ENCODE measurements around the gene RBM7. TPM values are rescaled to one million over a fixed set of nuclear protein-coding genes. Genes with fewer than 3 reads are reported as not detected.

RBM7 gene
- total RNA-seq, result 10 to 100 TPM; 20.8 to 30.1 (median 23.7) TPM

GRCh38 chr11:114400216-114400914 lies at the start of gene RBM7, which contains the start of gene C11orf71:
TSS of gene RBM7 (plus strand) at chr11:114400666. CDS start at chr11:114400672, 6 bp downstream.
TSS of gene C11orf71 (minus strand) at chr11:114400511. CDS start at chr11:114400331, 180 bp downstream.
- peak within 1 kb of the TSS; percentile 90 to 99 (median 98) for H3K27ac ChIP-seq
- peak within 1 kb of the TSS; percentile 46 to 77 (median 59) for H3K4me3 ChIP-seq (replicated peaks in 1 of 3)
- intact Hi-C loops (cut with DNase I), result no loop called here
- peaks cover 15 to 24% of the 10 kb centered on the region in 2 donors for H3K4me1 ChIP-seq
- no peaks in the 10 kb centered on the region for H3K36me3 ChIP-seq
- DNase-seq, result peak; percentile 97 to 98
- H3K9me3 ChIP-seq, result no peaks in the 10 kb centered on the region
- TF ChIP-seq POLR2A (IDR thresholded peaks at IDR 0.05) (peak; percentile 83 to 99), CTCF (IDR thresholded peaks at IDR 0.05) (peak in 1 of 6 experiments; percentile 10)
- 0 to 1% methylated on average over 35 to 44 of the region's 65 CpGs for WGBS, 2 donors
- H3K27me3 ChIP-seq, result no peaks in the 10 kb centered on the region

GRCh38 chr11:114353443-114353842 lies 47.0 kb upstream of the RBM7 start:
- H3K36me3 ChIP-seq, result no peaks in the 10 kb centered on the region
- WGBS, 2 donors, result 87 to 93% methylated on average over 3 of the region's 3 CpGs
- no peak overlapping the region for H3K27ac ChIP-seq
- H3K4me1 ChIP-seq, result no peaks in the 10 kb centered on the region
- no peaks in the 10 kb centered on the region for H3K9me3 ChIP-seq
- DNase-seq, result no peak
- intact Hi-C loops (cut with DNase I), result no loop called here
- TF ChIP-seq CTCF (IDR thresholded peaks at IDR 0.05) (no peak), POLR2A (IDR thresholded peaks at IDR 0.05) (no peak)
- H3K27me3 ChIP-seq, result no peaks in the 10 kb centered on the region
- H3K4me3 ChIP-seq (replicated peaks in 1 of 3), result no peak overlapping the region

GRCh38 chr11:114354076-114354475 lies 46.4 kb upstream of the RBM7 start:
- H3K27me3 ChIP-seq, result no peaks in the 10 kb centered on the region
- no peak overlapping the region for H3K4me3 ChIP-seq (replicated peaks in 1 of 3)
- no peak overlapping the region for H3K27ac ChIP-seq
- intact Hi-C loops (cut with DNase I), result no loop called here
- no peak for DNase-seq
- no peaks in the 10 kb centered on the region for H3K36me3 ChIP-seq
- WGBS, 2 donors, result 80 to 84% methylated on average over 3 of the region's 3 CpGs
- no peaks in the 10 kb centered on the region for H3K9me3 ChIP-seq
- H3K4me1 ChIP-seq, result no peaks in the 10 kb centered on the region
- TF ChIP-seq CTCF (IDR thresholded peaks at IDR 0.05) (no peak), POLR2A (IDR thresholded peaks at IDR 0.05) (no peak)

GRCh38 chr11:114358716-114359115 lies 41.8 kb upstream of the RBM7 start:
- no peaks in the 10 kb centered on the region for H3K9me3 ChIP-seq
- H3K27ac ChIP-seq, result no peak overlapping the region
- no peaks in the 10 kb centered on the region for H3K4me1 ChIP-seq
- no peak for DNase-seq
- 88% methylated on average over 1 of the region's 1 CpG for WGBS, 2 donors
- no peak overlapping the region for H3K4me3 ChIP-seq (replicated peaks in 1 of 3)
- H3K36me3 ChIP-seq, result no peaks in the 10 kb centered on the region
- TF ChIP-seq CTCF (IDR thresholded peaks at IDR 0.05) (no peak), POLR2A (IDR thresholded peaks at IDR 0.05) (no peak)
- intact Hi-C loops (cut with DNase I), result no loop called here
- H3K27me3 ChIP-seq, result no peaks in the 10 kb centered on the region

- DNase-seq, result no peak
- Histone ChIP-seq H3K4me1 (no peaks in the 10 kb centered on the region), H3K4me3 (replicated peaks in 1 of 3) (no peak overlapping the region), H3K27ac (no peak overlapping the region), H3K27me3 (no peaks in the 10 kb centered on the region), H3K36me3 (no peaks in the 10 kb centered on the region), H3K9me3 (no peaks in the 10 kb centered on the region)
- intact Hi-C loops (cut with DNase I), result no loop called here
- TF ChIP-seq POLR2A (IDR thresholded peaks at IDR 0.05) (no peak), CTCF (IDR thresholded peaks at IDR 0.05) (no peak)
These were observed 41.1 kb upstream of the RBM7 start for GRCh38 chr11:114359342-114359741.

All from thyroid gland (tissue), 4 donors.